Choroid plexus epithelial cell (primary cell): Measurements from ENCODE around the gene PEPD.

Experiments
- DNase-seq: peaks from one replicate; pipeline ENCODE4 v3.0.0-alpha.2; 2010; ENCODE audit warnings: low read depth
- H3K4me3 ChIP-seq: 2 replicates; pipeline ENCODE4 v1.5.1; 2011; ENCODE audit warnings: low read depth, mild to moderate bottlenecking, control low read depth, low read length, moderate library complexity
- CTCF ChIP-seq: conservative IDR thresholded peaks from 2 replicates; pipeline ENCODE4 v1.5.1; 2011; ENCODE audit warnings: low read depth, mild to moderate bottlenecking, control low read depth, inconsistent platforms, low read length, moderate library complexity

Gene PEPD

GRCh38 chr19:33512580-33513137 lies 8.9 kb downstream of the PEPD start:
- TF ChIP-seq CTCF: no peak
- DNase-seq: no peak
- H3K4me3 ChIP-seq: no peak overlapping the region

DNA sequence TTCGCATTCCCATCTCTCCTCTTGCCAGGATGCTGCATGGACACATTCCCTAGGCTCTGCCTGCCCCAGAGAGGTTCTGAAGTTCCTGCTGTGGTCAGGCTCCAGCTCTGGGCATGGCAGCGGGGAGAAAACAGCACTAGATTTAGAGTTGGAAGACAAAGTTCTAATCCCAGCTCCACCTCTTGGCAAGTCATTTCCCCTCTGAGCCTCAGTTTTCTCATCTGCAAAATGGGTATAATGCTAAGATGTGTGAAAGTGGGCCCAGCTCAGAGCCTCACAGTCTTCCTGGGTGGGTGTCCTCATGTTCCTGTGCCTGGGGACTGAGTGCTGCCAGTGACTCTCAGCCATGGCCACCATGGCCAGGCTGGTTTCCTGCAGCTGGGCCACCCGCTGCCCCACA lies 9.6 kb downstream of the PEPD start:
- H3K4me3 ChIP-seq: no peak overlapping the region
- no peak for DNase-seq
- no peak for TF ChIP-seq CTCF

DNA sequence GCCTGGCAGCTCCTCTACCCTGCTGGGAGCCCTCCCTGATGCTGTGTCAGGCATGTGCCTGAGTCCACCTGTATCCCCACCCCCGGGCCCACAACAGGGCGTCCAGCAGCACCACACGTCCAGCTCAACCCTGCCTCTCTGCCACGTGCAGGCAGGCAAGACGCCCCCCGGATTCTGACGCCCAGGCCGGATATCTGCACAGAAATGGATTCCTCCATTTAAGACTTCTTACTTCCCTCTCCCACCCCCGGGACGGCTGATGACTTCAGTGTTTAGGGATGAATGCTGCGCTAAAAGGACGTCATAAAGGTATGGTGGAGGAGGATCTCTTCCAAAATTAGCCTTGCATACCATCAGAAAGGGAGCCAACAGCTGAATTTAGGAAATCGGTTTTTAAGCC lies 10.2 kb downstream of the PEPD start:
- no peak overlapping the region for H3K4me3 ChIP-seq
- no peak for TF ChIP-seq CTCF
- DNase-seq: no peak

GRCh38 chr19:33510462-33511194 lies 11.0 kb downstream of the PEPD start:
- no peak for TF ChIP-seq CTCF
- no peak overlapping the region for H3K4me3 ChIP-seq
- no peak for DNase-seq

DNA sequence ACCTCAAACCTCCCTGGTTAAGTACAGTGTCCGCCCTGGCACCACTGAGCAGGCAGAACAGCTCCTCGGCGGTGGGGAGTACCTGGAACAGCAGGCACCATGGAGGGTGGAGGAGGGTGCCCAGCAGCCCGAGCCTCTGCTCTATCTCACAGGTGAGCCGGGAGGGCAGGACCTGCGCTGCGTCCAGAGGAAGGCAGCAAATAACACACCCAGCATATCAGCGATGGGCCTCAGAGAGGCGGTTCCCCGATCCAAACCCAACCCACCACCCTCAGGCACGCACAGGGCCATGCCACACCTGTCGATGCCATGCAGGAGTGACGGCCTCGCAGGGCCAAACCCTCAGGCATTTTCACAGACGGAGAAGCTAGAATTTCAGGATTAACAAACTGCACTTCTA lies 11.8 kb downstream of the PEPD start:
- H3K4me3 ChIP-seq: no peak overlapping the region
- DNase-seq: no peak
- TF ChIP-seq CTCF: no peak

DNA sequence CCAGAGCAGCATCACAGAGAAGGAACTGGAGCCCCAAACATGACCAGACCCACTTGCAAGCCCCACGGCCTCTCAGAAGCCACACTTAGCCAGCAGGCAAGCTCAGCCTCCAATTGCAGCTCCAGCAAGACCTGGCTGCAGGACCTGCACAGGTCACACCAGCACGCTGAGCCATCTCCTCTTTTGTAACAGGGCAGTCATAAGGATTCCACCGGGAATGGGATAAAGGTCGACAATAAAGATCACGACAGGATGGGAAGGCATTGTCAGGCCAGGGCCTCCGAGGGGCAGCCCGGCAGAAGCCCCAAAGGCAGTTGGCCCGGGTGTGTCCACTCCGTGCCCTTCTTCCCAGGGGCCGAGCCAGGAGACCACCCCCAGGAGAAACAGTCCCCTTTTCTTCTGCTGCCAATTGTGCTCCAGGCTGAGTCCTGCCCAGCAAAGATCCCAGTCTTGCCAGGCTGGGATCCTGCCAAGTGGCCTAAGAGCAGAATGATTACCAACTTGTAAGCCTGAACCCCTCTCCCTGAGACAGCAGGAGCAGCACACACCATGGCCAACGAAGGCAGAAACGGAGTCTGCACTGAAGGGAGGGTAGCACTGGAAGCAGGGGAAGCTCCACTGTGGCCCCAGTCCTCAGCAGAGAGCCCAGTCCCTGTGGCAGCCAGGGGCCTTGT lies 12.5 kb downstream of the PEPD start:
- TF ChIP-seq CTCF: no peak
- DNase-seq: no peak
- no peak overlapping the region for H3K4me3 ChIP-seq
